ENCODE measurements around the gene CYB5R2. TPM values are rescaled to one million over a fixed set of nuclear protein-coding genes. Genes with fewer than 3 reads are reported as not detected.
A peak's percentile ranks its signal among the peaks of the same experiment; 100 is the strongest.

CYB5R2 gene
- total RNA-seq, 1 donor from 2014 or later: 16.0 TPM

- intact Hi-C loops (cut with DNase I): no loop called here
- Histone ChIP-seq H3K36me3 (peaks cover 79% of the 10 kb centered on the region), H3K27me3 (ENCODE audit: low read depth) (no peaks in the 10 kb centered on the region), H3K4me1 (peaks cover 9% of the 10 kb centered on the region), H3K9me3 (no peaks in the 10 kb centered on the region), H3K27ac (peak overlapping the region; percentile 27), H3K4me3 (no peak overlapping the region)
- TF ChIP-seq CTCF (IDR thresholded peaks at IDR 0.05): no peak
- ATAC-seq: peak; percentile 6 to 16
- DNase-seq: no peak
Measured at GRCh38 chr11:7638710-7639642, 34.3 kb downstream of the CYB5R2 start.

GRCh38 chr11:7637447-7638157 lies 35.7 kb downstream of the CYB5R2 start:
- ATAC-seq: peak; percentile 34 to 49
- peaks cover 77% of the 10 kb centered on the region for H3K36me3 ChIP-seq
- peak overlapping the region; percentile 53 for H3K27ac ChIP-seq
- TF ChIP-seq CTCF (IDR thresholded peaks at IDR 0.05): no peak
- H3K9me3 ChIP-seq: no peaks in the 10 kb centered on the region
- H3K4me3 ChIP-seq: no peak overlapping the region
- DNase-seq: no peak
- no peaks in the 10 kb centered on the region for H3K27me3 ChIP-seq (ENCODE audit: low read depth)
- H3K4me1 ChIP-seq: peaks cover 9% of the 10 kb centered on the region
- intact Hi-C loops (cut with DNase I): no loop called here

- peaks cover 9% of the 10 kb centered on the region for H3K4me1 ChIP-seq
- no peak for ATAC-seq
- no peaks in the 10 kb centered on the region for H3K9me3 ChIP-seq
- no peak overlapping the region for H3K27ac ChIP-seq
- TF ChIP-seq CTCF (IDR thresholded peaks at IDR 0.05): no peak
- intact Hi-C loops (cut with DNase I): no loop called here
- peaks cover 77% of the 10 kb centered on the region for H3K36me3 ChIP-seq
- H3K4me3 ChIP-seq: no peak overlapping the region
- H3K27me3 ChIP-seq (ENCODE audit: low read depth): no peaks in the 10 kb centered on the region
- no peak for DNase-seq
Measured at GRCh38 chr11:7636350-7636749, 37.0 kb downstream of the CYB5R2 start.

GRCh38 chr11:7635708-7636107 lies 37.6 kb downstream of the CYB5R2 start:
- intact Hi-C loops (cut with DNase I): no loop called here
- ATAC-seq (no peak), DNase-seq (no peak)
- Histone ChIP-seq H3K27me3 (ENCODE audit: low read depth) (no peaks in the 10 kb centered on the region), H3K9me3 (no peaks in the 10 kb centered on the region), H3K36me3 (peaks cover 77% of the 10 kb centered on the region), H3K4me1 (peaks cover 9% of the 10 kb centered on the region), H3K4me3 (no peak overlapping the region), H3K27ac (no peak overlapping the region)
- no peak for TF ChIP-seq CTCF (IDR thresholded peaks at IDR 0.05)

- Histone ChIP-seq H3K36me3 (peaks cover 77% of the 10 kb centered on the region), H3K27me3 (ENCODE audit: low read depth) (no peaks in the 10 kb centered on the region), H3K9me3 (no peaks in the 10 kb centered on the region), H3K27ac (no peak overlapping the region), H3K4me3 (no peak overlapping the region), H3K4me1 (peaks cover 9% of the 10 kb centered on the region)
- TF ChIP-seq CTCF (IDR thresholded peaks at IDR 0.05): no peak
- ATAC-seq (no peak), DNase-seq (no peak)
- intact Hi-C loops (cut with DNase I): no loop called here
Measured at GRCh38 chr11:7635137-7635536, 38.2 kb downstream of the CYB5R2 start.
